GM21360 (cell line): ENCODE measurements around the gene LACC1.

Source experiments
- ATAC-seq: cut with Tn5 transposase; IDR thresholded peaks from one replicate; pipeline ENCODE4 v1.9.1; 2021; ENCODE audit warnings: mild to moderate bottlenecking, moderate library complexity; ENCODE audit not compliant: unreplicated experiment

The LACC1 gene

DNA sequence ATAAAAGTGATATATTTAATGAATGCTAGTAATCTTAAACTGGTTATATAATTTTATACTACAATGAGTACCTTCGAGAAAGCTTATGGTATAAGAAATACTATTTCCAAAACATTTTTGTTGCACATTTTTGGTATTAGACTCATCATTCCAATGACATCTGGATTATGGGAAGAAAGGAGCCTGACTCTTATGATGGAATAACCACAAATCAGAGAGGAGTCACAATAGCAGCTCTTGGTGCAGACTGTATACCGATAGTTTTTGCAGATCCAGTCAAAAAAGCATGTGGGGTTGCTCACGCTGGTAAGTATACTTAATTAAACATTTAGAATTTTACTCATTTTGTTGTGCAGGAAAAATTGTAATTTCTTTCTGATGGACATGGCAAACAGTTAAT lies 3.9 kb downstream of the LACC1 start:
- no peak for ATAC-seq

DNA sequence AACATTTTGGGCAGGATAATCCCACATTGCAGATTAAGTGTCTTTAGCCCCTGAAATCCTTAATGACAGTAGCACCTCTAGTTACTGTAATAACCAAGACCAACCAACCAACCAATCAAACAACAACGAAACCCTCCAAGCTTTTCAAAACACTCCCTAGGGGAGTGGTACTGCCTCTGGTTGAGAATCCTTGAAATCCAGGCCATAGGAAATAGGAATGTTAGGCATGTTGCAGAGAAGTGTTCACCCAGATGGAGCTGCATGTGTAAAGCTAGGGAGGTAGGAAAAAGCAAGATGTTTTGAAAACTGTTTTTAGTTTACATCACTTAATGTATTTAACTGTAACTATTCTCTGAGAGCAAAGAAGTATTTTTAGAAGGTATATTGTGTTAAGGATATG lies 4.5 kb downstream of the LACC1 start:
- no peak for ATAC-seq

DNA sequence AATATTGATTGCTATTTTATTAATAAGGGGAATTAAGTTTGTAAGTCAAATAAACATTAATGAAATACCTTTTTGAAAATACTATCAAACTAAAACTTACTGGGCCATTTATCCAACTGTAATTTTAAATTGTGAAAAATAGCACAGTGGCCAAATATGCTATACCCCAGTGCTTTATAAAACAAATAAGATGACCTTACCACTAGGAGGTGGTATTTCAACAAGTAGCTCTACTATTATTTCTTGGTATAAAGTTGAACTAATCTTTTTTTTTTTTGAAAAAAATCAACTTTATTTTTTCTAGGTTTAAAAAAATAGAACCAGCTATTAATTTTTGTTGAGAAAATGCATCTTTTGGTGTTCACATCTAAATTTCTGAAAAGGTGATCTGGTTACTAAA lies 14.7 kb downstream of the LACC1 start:
- no peak for ATAC-seq

DNA sequence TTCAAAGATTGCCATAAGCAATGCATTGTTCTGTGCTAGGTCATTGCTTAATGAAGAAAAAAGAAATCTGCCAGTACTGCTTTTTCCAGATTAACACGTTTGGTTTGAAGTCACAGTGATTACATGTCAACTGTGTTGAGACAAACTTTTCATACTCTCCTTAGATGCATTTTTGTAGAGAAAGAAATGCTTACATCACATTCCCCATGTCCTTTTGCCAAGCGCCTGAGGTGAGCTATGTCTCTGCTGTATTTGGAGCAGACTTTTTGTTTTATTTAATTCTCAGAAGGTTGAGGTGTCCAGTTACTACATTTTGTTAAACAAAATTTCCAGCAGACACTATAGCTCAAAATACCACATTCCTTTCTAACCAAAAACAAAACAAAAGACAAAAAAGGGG lies 16.2 kb downstream of the LACC1 start:
- ATAC-seq: no peak

DNA sequence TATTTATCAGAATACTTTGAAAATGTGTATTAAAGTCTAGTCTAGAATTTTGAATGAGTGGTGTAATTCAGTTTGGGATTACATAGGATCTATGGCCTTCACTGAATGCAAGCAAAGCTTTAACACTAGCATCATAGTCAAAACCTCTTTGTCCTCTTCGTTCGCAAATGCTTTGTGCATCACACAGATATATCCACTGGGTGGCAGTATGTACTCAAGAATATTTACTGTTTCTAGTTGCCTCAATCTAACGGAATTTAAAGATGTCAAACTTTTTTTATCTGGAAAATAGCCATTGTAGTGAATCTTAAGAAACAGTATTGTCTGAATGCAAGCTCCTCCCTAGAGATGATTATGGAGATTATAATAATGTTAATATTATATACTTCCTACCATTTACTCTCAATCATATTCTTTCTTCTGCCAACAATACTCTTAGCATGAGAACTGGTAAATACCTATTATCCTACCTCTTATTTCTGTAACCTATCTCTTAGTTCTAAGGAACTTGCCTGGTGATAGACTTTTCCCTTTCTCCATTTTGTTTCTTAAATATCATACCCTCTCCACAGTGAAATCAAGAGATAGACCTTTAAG lies 25.8 kb downstream of the LACC1 start:
- ATAC-seq: no peak

DNA sequence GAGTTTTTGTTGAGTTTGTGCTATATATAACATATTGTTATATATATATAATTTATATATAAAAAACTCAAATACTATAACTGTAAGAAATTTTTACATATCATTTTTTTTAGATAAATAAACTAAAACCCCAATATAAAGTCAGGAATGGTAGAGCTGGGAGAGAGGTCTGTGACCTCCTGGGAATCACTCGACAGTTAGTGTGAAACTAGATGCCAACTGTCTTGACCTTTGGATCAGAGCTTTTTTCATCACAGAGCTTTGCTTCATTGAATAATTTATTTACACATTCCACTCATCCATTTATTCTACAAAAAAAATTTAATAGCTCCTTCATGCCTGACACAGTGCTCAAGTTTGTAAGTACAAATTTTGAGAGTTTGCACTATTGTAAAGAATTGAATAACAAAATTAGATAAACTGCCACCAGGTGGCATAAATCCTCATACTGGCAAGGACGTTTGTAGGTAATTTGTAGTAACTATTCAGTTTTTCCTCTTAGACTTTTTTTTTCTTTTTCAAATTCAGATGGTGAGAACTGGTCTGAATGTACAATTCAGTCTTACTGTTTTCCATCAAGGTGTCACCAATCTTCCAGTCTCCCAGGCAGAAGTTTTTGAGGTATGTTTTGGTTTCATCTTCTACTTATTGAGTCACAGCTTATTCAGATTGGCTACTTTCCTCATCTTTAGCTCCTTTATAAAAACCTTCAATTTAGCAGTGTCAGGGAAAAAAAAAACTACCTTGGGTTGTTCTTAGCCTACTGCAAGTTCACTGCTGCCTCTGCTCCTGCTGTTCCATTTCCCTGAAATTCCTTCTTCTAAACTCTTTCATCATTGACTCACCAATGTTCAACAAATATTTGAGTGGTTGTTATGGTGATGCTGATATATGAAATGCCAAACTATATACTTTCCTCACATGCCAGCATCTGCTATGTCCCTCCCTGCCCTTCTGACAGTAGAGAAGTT lies 28.7 kb downstream of the LACC1 start:
- no peak for ATAC-seq

DNA sequence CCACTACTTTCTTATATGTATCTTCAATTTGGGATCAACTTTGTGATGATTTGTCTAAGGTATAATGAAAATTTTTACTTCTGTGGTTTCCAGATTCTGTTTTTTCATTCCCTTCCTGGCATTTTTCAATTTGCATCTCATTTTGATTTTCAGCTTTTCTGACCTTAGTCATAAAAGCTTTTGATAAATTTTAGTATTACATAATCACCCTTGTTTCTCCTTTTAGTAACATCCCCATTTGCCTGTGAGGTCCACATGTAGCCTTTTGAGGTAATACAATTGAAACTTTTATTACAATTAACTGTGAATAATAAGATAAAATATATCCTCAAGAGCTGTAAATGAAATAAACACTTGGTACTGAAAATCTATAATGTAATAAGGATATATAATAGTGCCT lies 31.2 kb downstream of the LACC1 start:
- ATAC-seq: no peak

DNA sequence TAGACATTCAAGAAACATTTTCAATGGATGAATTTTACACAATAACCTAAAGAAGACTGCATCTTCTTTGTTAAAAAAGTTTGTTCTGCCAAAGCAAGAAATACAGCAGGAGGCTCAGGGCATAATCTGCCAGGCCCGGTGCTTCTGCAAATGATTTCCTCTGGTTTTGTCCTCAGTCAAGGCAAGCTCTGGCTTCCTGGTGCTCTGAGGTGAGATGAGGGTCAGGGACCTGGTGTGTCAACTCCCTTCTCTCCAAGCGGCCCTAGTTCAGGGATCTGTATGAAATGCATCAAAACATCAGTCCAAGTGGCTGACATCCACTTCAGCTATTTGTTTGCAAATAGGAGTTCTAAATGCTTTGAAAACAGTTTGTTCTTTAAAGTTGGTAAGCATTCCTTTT lies 31.6 kb downstream of the LACC1 start:
- ATAC-seq: no peak

DNA sequence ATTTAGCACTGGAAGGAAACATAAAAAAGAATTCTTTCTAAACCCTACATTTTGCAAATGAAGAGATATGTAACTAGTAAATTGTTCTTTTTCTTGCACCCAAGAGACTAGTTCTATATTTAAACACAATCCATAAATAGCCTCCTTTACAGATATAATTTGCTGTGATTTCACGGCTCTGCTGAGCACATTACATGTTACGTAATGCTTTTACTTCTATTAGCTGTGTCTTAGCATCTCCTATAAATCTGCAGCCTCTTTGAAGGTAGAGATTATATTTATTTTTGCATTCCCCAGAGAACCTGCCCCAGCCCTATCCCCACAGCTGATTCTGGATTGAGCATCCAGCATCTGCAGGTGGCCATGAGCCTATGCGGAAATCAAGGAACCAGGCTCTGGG lies 32.2 kb downstream of the LACC1 start:
- ATAC-seq: no peak

DNA sequence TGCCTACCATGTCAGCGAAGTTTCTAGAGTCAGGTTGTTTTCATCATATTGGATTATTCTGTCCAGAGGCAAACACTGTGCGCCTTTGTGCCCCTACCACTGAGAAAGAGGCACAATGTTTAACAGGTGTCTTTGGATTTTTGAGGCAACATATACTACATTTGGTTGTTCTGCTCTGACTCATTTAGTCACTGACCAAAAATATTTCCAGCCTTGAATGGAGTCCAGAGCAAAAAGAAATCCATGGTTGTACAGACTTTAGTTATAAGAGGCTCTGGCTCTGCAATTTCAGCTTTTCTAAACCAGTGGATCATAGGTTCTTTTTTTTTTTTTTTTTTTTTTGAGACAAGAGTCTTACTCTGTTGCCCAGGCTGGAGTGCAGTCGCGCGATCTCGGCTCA lies 35.7 kb downstream of the LACC1 start:
- ATAC-seq: no peak

DNA sequence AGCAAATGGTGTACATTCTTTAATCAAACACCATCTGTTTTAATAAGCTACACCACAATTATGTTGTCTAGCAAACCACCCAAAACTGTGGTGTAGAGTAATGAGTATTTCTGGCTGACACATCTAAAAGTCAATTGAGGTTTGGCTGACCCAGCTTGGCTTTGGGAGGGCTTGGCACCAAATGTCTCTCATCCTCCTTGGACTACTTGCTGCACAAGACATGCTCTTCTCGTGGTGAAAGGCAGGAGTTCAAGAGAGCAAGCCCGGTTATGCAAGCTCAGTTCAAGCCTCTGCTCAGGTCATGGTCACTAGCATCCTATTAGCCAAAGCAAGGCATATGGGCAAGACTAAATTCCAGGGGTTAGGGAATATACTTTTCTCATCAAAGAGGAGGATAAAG lies 37.1 kb downstream of the LACC1 start:
- ATAC-seq: no peak

DNA sequence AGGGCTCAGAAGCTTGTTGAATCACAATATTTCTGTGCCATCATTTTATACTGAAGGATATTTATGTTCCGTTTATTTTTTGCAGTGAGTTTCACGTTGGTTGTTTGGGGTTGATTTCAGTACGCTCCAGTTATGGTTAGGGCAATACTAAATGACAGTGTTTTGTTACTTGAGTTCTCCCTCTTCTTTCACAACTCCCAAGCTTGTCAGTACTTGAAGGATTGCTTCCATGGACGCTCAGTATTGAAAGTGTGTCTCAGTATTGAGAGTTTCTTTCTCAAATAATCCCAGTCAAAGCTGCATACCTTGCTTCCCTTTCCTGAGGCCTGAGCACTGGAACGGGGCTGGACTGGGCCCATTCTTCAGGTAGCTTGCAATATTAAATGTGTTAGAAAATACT lies 38.9 kb downstream of the LACC1 start:
- ATAC-seq: no peak

DNA sequence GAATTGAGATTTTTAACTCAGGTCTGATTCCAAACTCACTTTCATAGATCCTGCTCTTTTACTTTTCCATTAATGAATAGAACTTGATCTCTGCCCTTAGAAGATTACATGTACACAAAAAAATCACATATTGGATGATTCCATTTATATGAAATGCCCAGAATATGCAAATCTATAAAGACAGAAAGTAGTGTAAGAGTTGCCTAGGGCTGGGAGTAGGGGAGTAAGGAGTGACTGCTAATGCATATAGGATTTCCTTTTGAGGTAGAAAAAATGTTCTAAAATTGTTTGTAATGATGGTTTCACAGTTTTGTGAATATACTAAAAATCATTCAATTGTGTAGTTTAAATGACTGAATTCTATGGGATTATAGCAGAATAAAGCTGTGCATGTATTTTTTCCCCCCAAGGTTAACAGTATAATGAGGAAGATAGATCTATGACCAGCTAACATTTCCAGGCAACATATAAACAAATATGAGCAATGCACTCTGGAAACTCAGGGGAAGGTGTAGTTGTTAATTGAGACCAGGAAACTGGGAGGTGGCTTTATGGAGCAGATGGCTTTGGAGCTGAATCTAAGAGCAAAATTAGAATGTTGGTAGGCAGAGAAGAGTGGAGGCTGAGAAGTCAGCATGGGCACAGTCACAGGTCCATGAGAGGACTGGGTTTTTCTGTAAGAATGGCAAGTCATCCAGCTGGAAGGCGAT lies 41.4 kb downstream of the LACC1 start:
- no peak for ATAC-seq

DNA sequence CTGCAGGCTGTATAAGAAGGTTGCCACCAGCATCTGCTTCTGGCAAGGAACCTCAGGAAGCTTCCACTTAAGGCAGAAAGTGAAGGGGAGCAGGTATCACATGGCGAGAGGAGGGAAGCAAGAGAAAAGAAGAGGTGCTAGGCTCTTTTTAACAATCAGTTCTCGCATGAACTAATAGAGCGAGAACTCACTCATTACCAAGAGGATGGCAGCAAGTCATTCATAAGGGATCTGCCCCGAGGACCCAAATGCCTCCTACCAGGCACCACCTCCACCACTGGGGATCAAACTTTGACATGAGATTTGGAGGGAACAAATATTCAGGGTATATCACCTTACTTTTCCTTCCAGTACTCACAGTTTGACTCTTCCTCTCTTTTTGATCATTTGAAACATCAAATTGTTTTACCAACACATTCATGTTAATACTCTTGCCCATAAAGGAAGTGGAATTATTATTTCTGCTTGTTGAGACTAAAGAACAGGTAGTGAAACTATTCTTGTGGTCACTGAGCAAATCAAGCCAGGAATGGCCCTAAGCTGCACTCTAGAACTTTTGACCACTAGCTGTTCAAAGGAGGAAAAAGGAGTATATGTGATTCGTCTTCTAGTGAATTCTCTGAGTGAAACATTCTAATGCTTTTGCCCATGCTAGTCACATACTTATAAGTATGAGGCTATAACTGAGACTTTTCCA lies 45.0 kb downstream of the LACC1 start:
- ATAC-seq: peak; percentile 86

DNA sequence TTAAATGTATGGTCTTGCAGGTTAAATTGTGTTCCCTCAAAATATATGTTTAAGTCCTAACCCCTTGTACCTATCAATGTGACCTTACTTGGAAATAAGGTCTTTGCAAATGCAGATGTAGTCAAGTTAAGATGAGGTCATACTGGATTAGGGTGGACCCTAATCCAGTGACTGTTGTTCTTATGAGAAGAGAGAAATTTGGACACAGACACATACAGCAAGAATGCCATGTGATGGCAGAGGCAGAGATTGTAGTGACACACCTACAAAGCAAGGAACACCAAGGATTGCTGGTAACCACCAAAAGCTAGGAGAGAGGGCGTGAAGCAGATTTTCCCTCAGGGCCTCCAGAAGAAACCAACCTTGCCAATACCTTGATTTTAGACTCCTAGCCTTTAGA lies 50.2 kb downstream of the LACC1 start:
- ATAC-seq: no peak

DNA sequence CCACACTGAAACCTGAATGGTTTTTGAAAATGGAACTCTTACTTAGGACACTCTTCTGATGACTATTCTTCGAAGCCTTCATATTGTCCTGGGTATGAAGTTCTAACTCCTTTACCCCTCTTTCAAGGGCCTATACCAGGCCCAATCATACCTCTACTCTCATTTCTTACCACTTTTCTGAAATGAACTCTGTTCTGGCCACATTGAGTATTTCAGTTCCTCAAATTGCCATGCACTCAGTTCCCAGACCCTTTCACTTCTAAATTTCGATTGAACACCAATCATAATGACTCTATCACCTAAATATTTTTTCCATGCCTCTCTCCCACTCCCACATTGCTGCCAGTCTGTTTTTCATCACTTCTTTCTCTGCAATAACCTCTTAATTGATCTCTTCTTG lies 53.7 kb downstream of the LACC1 start:
- ATAC-seq: peak; percentile 100

DNA sequence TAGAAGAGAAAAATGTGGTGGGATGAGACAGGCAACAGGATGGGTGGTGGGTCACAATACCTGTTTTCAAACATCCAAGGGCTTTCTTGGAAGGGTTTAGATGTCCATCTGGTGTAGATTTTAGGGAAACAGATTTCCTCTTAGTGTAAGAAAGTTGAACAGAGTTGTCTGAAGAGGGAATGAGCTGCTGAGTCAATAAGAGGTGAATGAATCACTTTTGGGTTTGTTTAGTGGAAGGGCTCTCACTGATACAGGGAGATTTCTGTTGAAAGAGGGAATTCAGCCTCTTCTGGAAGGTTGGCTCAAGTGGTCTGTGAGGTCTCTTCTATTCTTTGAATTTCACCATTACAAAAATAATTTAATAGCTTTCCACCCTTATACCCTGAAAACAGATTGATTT lies 54.6 kb downstream of the LACC1 start:
- ATAC-seq: no peak

DNA sequence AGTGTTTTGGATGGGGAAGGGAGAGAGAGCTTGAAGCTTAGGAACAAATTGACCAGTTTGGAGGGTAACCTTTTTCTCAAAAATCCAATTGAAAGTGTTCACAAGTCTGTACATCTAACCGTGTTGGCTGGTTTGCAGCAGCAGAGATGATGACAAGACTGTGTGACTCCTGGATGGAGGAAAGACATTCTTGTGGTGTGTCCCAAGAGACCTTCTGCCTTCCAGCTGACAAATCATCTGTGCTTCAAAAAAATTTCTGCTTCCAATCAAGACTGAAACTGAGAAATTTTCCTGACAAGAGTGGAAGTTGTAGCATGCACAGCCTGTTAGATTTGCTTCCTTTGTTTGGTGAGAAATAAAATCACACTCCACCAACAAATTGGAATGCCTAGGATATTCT lies 56.2 kb downstream of the LACC1 start:
- ATAC-seq: no peak

DNA sequence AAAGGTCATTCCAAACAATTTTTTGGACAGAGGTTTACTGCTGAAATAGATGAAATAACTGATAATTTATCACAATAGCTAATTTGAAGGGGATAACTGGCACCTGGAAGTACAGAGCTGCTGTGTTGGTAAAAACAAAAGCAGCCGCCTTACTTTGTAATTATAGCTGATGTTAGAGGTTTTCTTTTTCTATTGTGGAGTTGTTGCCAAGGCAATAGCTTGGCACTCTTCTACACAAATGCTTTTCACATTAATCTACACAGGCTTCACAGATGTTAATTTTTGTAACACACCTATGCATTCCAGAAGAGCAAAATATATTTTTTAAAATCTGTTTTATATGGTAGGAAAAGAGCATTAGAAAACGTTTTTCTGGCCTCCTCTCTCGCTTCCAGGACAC lies 56.9 kb downstream of the LACC1 start:
- ATAC-seq: no peak

DNA sequence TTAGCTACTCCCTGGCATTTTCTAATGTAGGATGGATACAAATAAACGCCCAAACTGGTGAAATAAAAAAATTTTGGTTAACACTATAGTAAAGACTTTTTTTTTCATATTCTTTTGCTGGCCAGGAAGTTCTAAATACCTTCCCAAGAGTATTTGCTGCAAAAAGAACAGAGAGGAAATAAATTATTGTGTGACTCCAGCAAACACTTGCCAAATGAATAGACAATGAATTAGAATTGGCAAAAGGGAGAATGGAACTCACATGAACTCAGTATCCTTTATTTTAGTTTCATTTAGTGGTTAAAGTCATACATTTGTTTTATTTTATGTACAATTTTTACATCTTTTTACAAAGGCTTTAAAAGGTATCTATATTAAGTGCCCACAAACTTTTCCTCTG lies 58.1 kb downstream of the LACC1 start:
- no peak for ATAC-seq

DNA sequence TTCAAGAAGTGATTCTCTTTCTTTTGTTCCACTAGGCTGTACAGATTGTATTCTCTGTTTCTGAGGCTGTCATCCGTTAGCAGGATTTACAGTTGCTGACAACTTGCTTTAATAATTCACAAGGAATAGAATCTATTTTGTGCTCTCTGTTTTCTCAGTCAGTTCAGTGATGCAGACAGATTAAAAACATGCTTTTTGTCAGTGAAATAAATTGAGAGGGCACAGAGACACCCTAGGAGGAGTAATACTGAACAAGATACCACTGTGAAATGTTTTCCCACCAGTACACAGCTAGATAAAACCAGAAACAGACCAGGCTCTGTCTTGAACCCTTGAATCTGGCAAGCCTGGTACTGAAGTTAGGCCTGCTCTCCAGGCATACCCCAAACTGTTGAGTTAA lies 58.7 kb downstream of the LACC1 start:
- no peak for ATAC-seq
